HepG2 (cell line): ENCODE data around the gene PAX7. TPM values are rescaled to one million over a fixed set of nuclear protein-coding genes. Genes with fewer than 3 reads are reported as not detected.

Source experiments
- ATAC-seq: fragments of 200-7000 bp; cut with Tn5 transposase; 3 replicates; pipeline ENCODE4 v1.9.1; 2020; ENCODE audit warnings: mild to moderate bottlenecking, moderate library complexity
- BruUV-seq: library from RNA; stranded (reverse); fragments of 400-500 nt; replicated peaks from 2 replicates; lab custom pipeline; 2021; lab: Mats Ljungman, UMichigan
- CTCF ChIA-PET: fragments of 300-600 bp; formaldehyde crosslinking; extraction: SDS; loops from one replicate; lab custom pipeline; 2021; ENCODE audit warnings: low total read pairs, inconsistent platforms, low intra/inter-chr PET ratio; lab: Yijun Ruan, JAX
- POLR2A ChIA-PET: fragments of 350-600 bp; sonication (Branson Sonifier 250); formaldehyde crosslinking; loops from one replicate; lab custom pipeline; 2020; ENCODE audit warnings: antibody characterized with exemption, inconsistent platforms; lab: Yijun Ruan, JAX
- DNase-seq: peaks from one replicate; pipeline ENCODE4 v3.0.0-alpha.2; 2015; ENCODE audit warnings: low spot score
- FAIRE-seq: peaks from 3 replicates; lab custom pipeline; 2011; peaks lifted over from hg19 to GRCh38; lab: Jason Lieb, UNC
- H2AFZ ChIP-seq: one replicate; pipeline ENCODE4 v1.6.1; 2011; ENCODE audit warnings: low read length, inconsistent platforms
- H3K27ac ChIP-seq: fragments of 300-600 bp; 3 replicates; pipeline ENCODE4 v1.8.0; 2011; ENCODE audit warnings: mixed run types, mild to moderate bottlenecking, mixed read lengths, low read length, inconsistent platforms; ENCODE audit not compliant: insufficient read depth; ENCODE audit errors: extremely low read length
- H3K27me3 ChIP-seq, 2 experiments: fragments of 200-600 bp in 1 of 2; 2 replicates in 1 of 2; 3 replicates in 1 of 2; pipeline versions ENCODE4 v1.6.0 to v1.8.0; 2011; ENCODE audit warnings: low read length in 2 of 2, mild to moderate bottlenecking in 2 of 2, moderate library complexity in 2 of 2, inconsistent platforms in 1 of 2; ENCODE audit not compliant: insufficient read depth in 2 of 2, control insufficient read depth in 1 of 2
- H3K36me3 ChIP-seq, 2 experiments: fragments of 200-600 bp in 1 of 2; replicated peaks in 1 of 2; 2 replicates in 1 of 2; 3 replicates in 1 of 2; pipeline versions ENCODE4 v1.5.1 to v1.8.0; 2011; ENCODE audit warnings: low read length in 2 of 2, inconsistent platforms in 1 of 2; ENCODE audit not compliant: insufficient read depth in 2 of 2, control insufficient read depth in 1 of 2
- H3K4me1 ChIP-seq: 2 replicates; pipeline ENCODE4 v1.5.1; 2012; ENCODE audit warnings: low read length, inconsistent platforms; ENCODE audit not compliant: insufficient read depth
- H3K4me2 ChIP-seq: 2 replicates; pipeline ENCODE4 v1.6.0; 2011; ENCODE audit warnings: low read depth, low read length, inconsistent platforms
- H3K4me3 ChIP-seq, 3 experiments: fragments of 200-600 bp in 1 of 3; sonication (generic), shearing (Covaris generic) in 1 of 3; replicated peaks in 1 of 3; 2 replicates each; pipeline ENCODE4 v1.5.1; 2011 to 2016; ENCODE audit warnings: low read length in 3 of 3, inconsistent platforms in 2 of 3, low read depth in 2 of 3, mild to moderate bottlenecking in 2 of 3, control low read depth in 1 of 3, mixed read lengths in 1 of 3; ENCODE audit not compliant: insufficient read depth in 1 of 3
- H3K79me2 ChIP-seq: one replicate; pipeline ENCODE4 v1.6.1; 2011; ENCODE audit warnings: low read length, inconsistent platforms; ENCODE audit not compliant: insufficient read depth
- H3K9ac ChIP-seq: 2 replicates; pipeline ENCODE4 v1.6.0; 2011; ENCODE audit warnings: mild to moderate bottlenecking, low read depth, low read length, inconsistent platforms; ENCODE audit not compliant: insufficient read depth
- H3K9me3 ChIP-seq: 2 replicates; pipeline ENCODE4 v1.5.1; 2012; ENCODE audit warnings: mild to moderate bottlenecking, low read length
- H4K20me1 ChIP-seq: 2 replicates; pipeline ENCODE4 v1.6.0; 2011; ENCODE audit warnings: inconsistent platforms, mild to moderate bottlenecking, low read length, moderate library complexity; ENCODE audit not compliant: insufficient read depth
- CREB1 ChIP-seq, 2 experiments: fragments of 450-650 bp in 1 of 2; IDR thresholded peaks; 2 replicates each; pipeline ENCODE4 v1.6.1; 2016 to 2017; ENCODE audit warnings: control low read depth in 1 of 2, mild to moderate bottlenecking in 1 of 2, missing compliant biosample characterization in 1 of 2, missing genetic modification characterization in 1 of 2
- GFI1 ChIP-seq: sonication (generic); formaldehyde crosslinking; IDR thresholded peaks from 2 replicates; pipeline ENCODE4 v1.5.0; 2020; ENCODE audit warnings: missing genetic modification reagents, mild to moderate bottlenecking, borderline replicate concordance
- KLF13 ChIP-seq: sonication (generic); formaldehyde crosslinking; IDR thresholded peaks from 2 replicates; pipeline ENCODE4 v1.4.0; 2020; ENCODE audit warnings: mild to moderate bottlenecking, missing genetic modification reagents
- PHF8 ChIP-seq: sonication (generic); formaldehyde crosslinking; IDR thresholded peaks from 2 replicates; pipeline ENCODE4 v1.5.0; 2020; ENCODE audit warnings: missing genetic modification reagents
- YEATS2 ChIP-seq: sonication (generic); formaldehyde crosslinking; IDR thresholded peaks from 2 replicates; pipeline ENCODE4 v1.4.0; 2020; ENCODE audit warnings: missing genetic modification reagents, borderline replicate concordance
- ZBTB34 ChIP-seq: sonication (generic); formaldehyde crosslinking; IDR thresholded peaks from 2 replicates; pipeline ENCODE4 v1.8.0; 2022; ENCODE audit warnings: mild to moderate bottlenecking, missing genetic modification reagents
- ZMYM3 ChIP-seq: sonication (generic); formaldehyde crosslinking; IDR thresholded peaks from 2 replicates; pipeline ENCODE4 v1.5.1; 2020; ENCODE audit warnings: mild to moderate bottlenecking, missing genetic modification reagents
- ZNF138 ChIP-seq: sonication (generic); formaldehyde crosslinking; IDR thresholded peaks from 2 replicates; pipeline ENCODE4 v1.5.0; 2020; ENCODE audit warnings: mild to moderate bottlenecking, low read depth, missing genetic modification reagents
- ZNF547 ChIP-seq: sonication (generic); formaldehyde crosslinking; IDR thresholded peaks from 2 replicates; pipeline ENCODE4 v1.5.1; 2020; ENCODE audit warnings: mild to moderate bottlenecking, missing genetic modification reagents
- ZNF652 ChIP-seq: IDR thresholded peaks from 2 replicates; pipeline ENCODE4 v1.6.1; 2016; ENCODE audit warnings: low read depth, borderline replicate concordance
- ZNF713 ChIP-seq: sonication (generic); formaldehyde crosslinking; IDR thresholded peaks from 2 replicates; pipeline ENCODE4 v1.4.0; 2020; ENCODE audit warnings: mild to moderate bottlenecking, missing genetic modification reagents
- WGBS: methylation state at CpG from one replicate; pipeline ENCODE4 v1.1.6; 2017; ENCODE audit warnings: low lambda C conversion rate; 5-methylcytosine and 5-hydroxymethylcytosine counted together
- in situ Hi-C: cut with HindIII; loops from 2 replicates; pipeline ENCODE4 v1.10.0; 2017; ENCODE audit warnings: low pct_unique_long_range_greater_than_20kb; ENCODE audit not compliant: extremely low pct_ligation_motif_present
- intact Hi-C: fragments of 100-400 bp; cut with micrococcal nuclease; formaldehyde crosslinking; loops from one replicate; pipeline ENCODE4 v1.10.0; 2022; ENCODE audit not compliant: unreplicated experiment
- polyA plus RNA-seq, 8 experiments: library from polyadenylated mRNA; depleted of rRNA in 3 of 8; stranded (reverse) in 7 of 8; unstranded in 1 of 8; fragments of >200 nt; fragmentation: Illumina TruSeq in 4 of 8; extraction: Trizol in 4 of 8; gene quantifications; 2 replicates each; pipeline versions ENCODE4 v1.2.1 to v1.2.3, GENCODE V29; 2011 to 2016; ENCODE audit warnings: low read depth in 4 of 8, missing spikeins in 1 of 8, mixed read lengths in 1 of 8; ENCODE audit not compliant: insufficient read depth in 1 of 8
- total RNA-seq, 5 experiments: library from RNA; depleted of rRNA; stranded (reverse); fragments of >200 nt; fragmentation: Illumina TruSeq; extraction: Trizol; gene quantifications; 2 replicates each; pipeline ENCODE4 v1.2.3, GENCODE V29; 2016; ENCODE audit warnings: low read depth in 1 of 5
- TF ChIP-seq, protein P1 (sequence below), 2 experiments: IDR thresholded peaks; 2 replicates each; pipeline ENCODE4 v1.6.1; 2011 to 2012; ENCODE audit warnings: low read length in 2 of 2, borderline replicate concordance in 1 of 2, low read depth in 1 of 2, mild to moderate bottlenecking in 1 of 2, moderate library complexity in 1 of 2
- TF ChIP-seq, protein P2 (sequence below), 2 experiments: fragments of 450-650 bp in 1 of 2; sonication (generic) in 1 of 2; formaldehyde crosslinking; IDR thresholded peaks; 2 replicates each; pipeline versions ENCODE4 v1.5.0 to v1.8.0; 2020 to 2022; ENCODE audit warnings: mild to moderate bottlenecking in 1 of 2, missing genetic modification reagents in 1 of 2

Gene PAX7
- total and polyA plus RNA-seq, 2 of the 13 experiments (the other 11 are each of a cell fraction or from before 2014, with no cell fraction given), result not detected

DNA sequence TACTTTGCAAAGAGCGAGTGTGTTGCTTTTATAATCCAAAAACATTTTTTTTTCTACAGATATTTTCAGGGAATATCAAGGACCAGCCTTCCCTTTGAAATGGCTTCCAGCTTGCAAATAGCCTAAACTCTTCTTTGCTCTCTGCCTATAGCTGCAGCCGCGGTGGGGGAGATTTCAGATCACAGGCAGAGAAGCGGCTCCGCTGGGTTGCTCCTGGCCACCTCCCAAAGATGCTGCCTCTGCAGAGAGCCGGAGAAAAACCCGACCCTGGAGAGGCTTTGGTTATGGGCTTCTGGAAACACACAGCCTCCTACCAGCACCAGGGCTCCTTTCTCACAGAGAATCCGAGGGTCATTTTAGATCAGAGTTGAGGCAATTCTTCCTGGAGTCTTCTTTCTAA lies 18.6 kb upstream of the PAX7 start:
- H3K9me3 ChIP-seq, result no peaks in the 10 kb centered on the region
- H3K27me3 ChIP-seq, result peaks cover 1 to 32% of the 10 kb centered on the region in 2 experiments; a peak in 3 of 5 replicates
- in situ Hi-C loops, result no loop called here
- DNase-seq (no peak), ATAC-seq (no peak), FAIRE-seq (no peak)
- 10% methylated on average over 8 of the region's 8 CpGs for WGBS
- TF ChIP-seq YEATS2, result no peak
- TF ChIP-seq ZMYM3 (CRISPR knock-in tag), result no peak
- TF ChIP-seq ZNF138, result no peak
- no peak for TF ChIP-seq GFI1
- H3K27ac ChIP-seq, result no peak overlapping the region
- no peaks in the 10 kb centered on the region for H3K4me1 ChIP-seq
- no peak overlapping the region for H2AFZ ChIP-seq
- POLR2A ChIA-PET, result no interaction called here
- H3K9ac ChIP-seq, result no peak overlapping the region
- no peaks in the 10 kb centered on the region for H4K20me1 ChIP-seq
- no peak overlapping the region for H3K4me2 ChIP-seq
- BruUV-seq, result no TSS peak
- no peaks in the 10 kb centered on the region for H3K36me3 ChIP-seq
- intact Hi-C loops, result no loop called here
- no peaks in the 10 kb centered on the region for H3K79me2 ChIP-seq
- H3K4me3 ChIP-seq, result no peak overlapping the region
- CTCF ChIA-PET, result no interaction called here

DNA sequence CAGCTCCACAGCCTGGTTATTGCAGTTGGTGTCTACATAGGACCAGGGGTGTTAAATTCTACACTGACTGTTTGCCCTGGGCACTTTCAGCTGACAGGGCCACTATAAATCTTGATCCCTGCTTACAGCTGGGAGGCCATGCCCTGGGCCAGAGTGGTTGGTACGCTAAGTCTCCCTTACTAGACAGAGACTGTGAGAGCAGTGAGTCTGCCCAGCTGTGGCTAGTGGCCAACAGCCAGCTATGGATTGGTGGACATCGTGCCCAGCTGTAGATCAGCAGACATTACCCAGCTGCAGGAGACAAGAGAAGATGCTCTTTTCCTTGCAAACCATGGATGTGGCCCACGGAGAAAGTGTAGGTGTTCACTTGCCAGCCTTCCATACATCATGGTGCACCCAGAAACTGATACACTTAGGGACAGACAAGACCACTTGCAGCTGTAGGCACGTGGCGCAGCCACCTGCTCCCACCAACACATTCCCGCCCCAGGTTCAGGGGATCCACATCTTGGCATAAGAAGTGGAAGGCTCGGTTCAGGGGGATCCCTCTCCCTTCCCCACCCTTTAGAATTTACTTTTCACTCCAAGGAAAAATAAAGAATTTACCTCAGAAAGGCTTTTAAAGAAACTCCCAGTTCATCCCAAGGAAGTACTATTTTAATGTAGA lies 16.4 kb upstream of the PAX7 start:
- H4K20me1 ChIP-seq, result no peaks in the 10 kb centered on the region
- ChIA-PET POLR2A (no interaction called here), CTCF (no interaction called here)
- H3K79me2 ChIP-seq, result no peaks in the 10 kb centered on the region
- H3K4me2 ChIP-seq, result no peak overlapping the region
- H2AFZ ChIP-seq, result no peak overlapping the region
- BruUV-seq, result no TSS peak
- no peaks in the 10 kb centered on the region for H3K4me1 ChIP-seq
- no peak overlapping the region for H3K4me3 ChIP-seq
- in situ Hi-C loops (no loop called here), intact Hi-C loops (no loop called here)
- ATAC-seq, result no peak
- no peak overlapping the region for H3K27ac ChIP-seq
- H3K36me3 ChIP-seq, result no peaks in the 10 kb centered on the region
- no peak for DNase-seq
- H3K9me3 ChIP-seq, result no peaks in the 10 kb centered on the region
- peaks cover 1 to 33% of the 10 kb centered on the region in 2 experiments; a peak in 4 of 5 replicates for H3K27me3 ChIP-seq
- FAIRE-seq, result no peak
- H3K9ac ChIP-seq, result no peak overlapping the region
- 13% methylated on average over 6 of the region's 7 CpGs for WGBS
- TF ChIP-seq CREB1 (IDR thresholded peaks at IDR 0.05), result no peak
- TF ChIP-seq CREB1 (CRISPR knock-in tag; IDR thresholded peaks at IDR 0.05), result no peak
- no peak for TF ChIP-seq ZNF652 (CRISPR knock-in tag)
- TF ChIP-seq ZNF547 (CRISPR knock-in tag), result no peak
- TF ChIP-seq KLF13 (CRISPR knock-in tag), result no peak
- TF ChIP-seq ZBTB34, result no peak
- TF ChIP-seq, protein P1, sequence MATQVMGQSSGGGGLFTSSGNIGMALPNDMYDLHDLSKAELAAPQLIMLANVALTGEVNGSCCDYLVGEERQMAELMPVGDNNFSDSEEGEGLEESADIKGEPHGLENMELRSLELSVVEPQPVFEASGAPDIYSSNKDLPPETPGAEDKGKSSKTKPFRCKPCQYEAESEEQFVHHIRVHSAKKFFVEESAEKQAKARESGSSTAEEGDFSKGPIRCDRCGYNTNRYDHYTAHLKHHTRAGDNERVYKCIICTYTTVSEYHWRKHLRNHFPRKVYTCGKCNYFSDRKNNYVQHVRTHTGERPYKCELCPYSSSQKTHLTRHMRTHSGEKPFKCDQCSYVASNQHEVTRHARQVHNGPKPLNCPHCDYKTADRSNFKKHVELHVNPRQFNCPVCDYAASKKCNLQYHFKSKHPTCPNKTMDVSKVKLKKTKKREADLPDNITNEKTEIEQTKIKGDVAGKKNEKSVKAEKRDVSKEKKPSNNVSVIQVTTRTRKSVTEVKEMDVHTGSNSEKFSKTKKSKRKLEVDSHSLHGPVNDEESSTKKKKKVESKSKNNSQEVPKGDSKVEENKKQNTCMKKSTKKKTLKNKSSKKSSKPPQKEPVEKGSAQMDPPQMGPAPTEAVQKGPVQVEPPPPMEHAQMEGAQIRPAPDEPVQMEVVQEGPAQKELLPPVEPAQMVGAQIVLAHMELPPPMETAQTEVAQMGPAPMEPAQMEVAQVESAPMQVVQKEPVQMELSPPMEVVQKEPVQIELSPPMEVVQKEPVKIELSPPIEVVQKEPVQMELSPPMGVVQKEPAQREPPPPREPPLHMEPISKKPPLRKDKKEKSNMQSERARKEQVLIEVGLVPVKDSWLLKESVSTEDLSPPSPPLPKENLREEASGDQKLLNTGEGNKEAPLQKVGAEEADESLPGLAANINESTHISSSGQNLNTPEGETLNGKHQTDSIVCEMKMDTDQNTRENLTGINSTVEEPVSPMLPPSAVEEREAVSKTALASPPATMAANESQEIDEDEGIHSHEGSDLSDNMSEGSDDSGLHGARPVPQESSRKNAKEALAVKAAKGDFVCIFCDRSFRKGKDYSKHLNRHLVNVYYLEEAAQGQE (IDR thresholded peaks at IDR 0.05; ENCODE audit: borderline replicate concordance in 1 of 2, low read depth in 1 of 2, low read length in 2 of 2), result no peak
- TF ChIP-seq, protein P2, sequence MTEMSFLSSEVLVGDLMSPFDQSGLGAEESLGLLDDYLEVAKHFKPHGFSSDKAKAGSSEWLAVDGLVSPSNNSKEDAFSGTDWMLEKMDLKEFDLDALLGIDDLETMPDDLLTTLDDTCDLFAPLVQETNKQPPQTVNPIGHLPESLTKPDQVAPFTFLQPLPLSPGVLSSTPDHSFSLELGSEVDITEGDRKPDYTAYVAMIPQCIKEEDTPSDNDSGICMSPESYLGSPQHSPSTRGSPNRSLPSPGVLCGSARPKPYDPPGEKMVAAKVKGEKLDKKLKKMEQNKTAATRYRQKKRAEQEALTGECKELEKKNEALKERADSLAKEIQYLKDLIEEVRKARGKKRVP (CRISPR knock-in tag; IDR thresholded peaks at IDR 0.05), result no peak
- TF ChIP-seq ZNF713, result no peak
- TF ChIP-seq PHF8, result no peak
